K562 (cell line): ENCODE measurements around the gene RNF126. TPM values are rescaled to one million over a fixed set of nuclear protein-coding genes. Genes with fewer than 3 reads are reported as not detected.

Experiments used
- BCOR ChIP-seq: fragments of 450-650 bp; IDR thresholded peaks from 2 replicates; pipeline ENCODE4 v1.6.1; 2016
- CREBBP ChIP-seq: IDR thresholded peaks from one replicate; pipeline ENCODE4 v1.6.1; 2012; ENCODE audit warnings: low read depth, mild to moderate bottlenecking, control low read depth, inconsistent platforms, low read length
- EGR1 ChIP-seq: fragments of 450-650 bp; conservative IDR thresholded peaks from 2 replicates; pipeline ENCODE4 v1.6.1; 2017; ENCODE audit warnings: mild to moderate bottlenecking
- JUNB ChIP-seq: fragments of 450-650 bp; formaldehyde crosslinking; conservative IDR thresholded peaks from 2 replicates; pipeline ENCODE4 v1.4.0; 2020; ENCODE audit warnings: mild to moderate bottlenecking
- MAX ChIP-seq: sonication (generic); formaldehyde crosslinking; IDR thresholded peaks from 2 replicates; pipeline ENCODE4 v1.9.0; 2022; ENCODE audit warnings: mild to moderate bottlenecking, missing genetic modification reagents
- MEIS2 ChIP-seq: fragments of 450-650 bp; IDR thresholded peaks from 2 replicates; pipeline ENCODE4 v1.6.1; 2014; ENCODE audit warnings: mild to moderate bottlenecking; ENCODE audit not compliant: partially characterized antibody
- MGA ChIP-seq: fragments of 450-650 bp; IDR thresholded peaks from 2 replicates; pipeline ENCODE4 v1.6.1; 2016; ENCODE audit warnings: mild to moderate bottlenecking, moderate library complexity
- ZBTB2 ChIP-seq: fragments of 450-650 bp; IDR thresholded peaks from 2 replicates; pipeline ENCODE4 v1.6.1; 2016; ENCODE audit warnings: antibody characterized with exemption
- ZC3H4 ChIP-seq: sonication (generic); formaldehyde crosslinking; IDR thresholded peaks from 2 replicates; pipeline ENCODE4 v1.9.0; 2021; ENCODE audit warnings: missing genetic modification reagents, borderline replicate concordance
- polyA plus RNA-seq, 8 experiments: library from polyadenylated mRNA; depleted of rRNA in 4 of 8; stranded (reverse) in 5 of 8; unstranded in 3 of 8; fragments of >200 nt; fragmentation: Nextera tagmentation in 2 of 8; fragmentation: Illumina TruSeq in 1 of 8; extraction: Ambion mirVana in 2 of 8; extraction: Trizol in 1 of 8; gene quantifications; 2 replicates each; pipeline versions ENCODE4 v1.2.1 to v1.2.3, GENCODE V29; 2011 to 2014; ENCODE audit warnings: inconsistent platforms in 1 of 8, missing spikeins in 1 of 8
- total RNA-seq, 7 experiments: library from RNA; depleted of rRNA in 6 of 7; stranded (reverse); fragments of >200 nt in 6 of 7; fragmentation: Illumina TruSeq in 2 of 7; extraction: Trizol in 2 of 7; gene quantifications; 2 replicates each; pipeline versions ENCODE4 v1.2.1 to v1.2.3, GENCODE V29; 2011 to 2021; ENCODE audit warnings: low replicate concordance in 1 of 7

Gene RNF126
- total and polyA plus RNA-seq, 9 of the 15 experiments (the other 6 are each of a cell fraction or from before 2014, with no cell fraction given), result 0.27 to 101 (median 12.3) TPM

- peak; percentile 70 for TF ChIP-seq BCOR
- TF ChIP-seq ZBTB2, result peak; percentile 44; the same call in 1 of the 2 replicates
- TF ChIP-seq JUNB (CRISPR knock-in tag), result no peak
- peak; percentile 61; the same call in 1 of the 2 replicates for TF ChIP-seq MAX
- peak; percentile 97 for TF ChIP-seq EGR1
- TF ChIP-seq MGA, result peak; percentile 61
- no peak for TF ChIP-seq CREBBP
- no peak for TF ChIP-seq MEIS2
- TF ChIP-seq ZC3H4 (CRISPR knock-in tag), result no peak
- TF ChIP-seq, all 486 proteins: peak for 52
These were observed 23.5 kb downstream of the RNF126 start, which contains the start of gene FGF22 (continued) for GRCh38 chr19:639253-640160.
